Measurements from ENCODE around the gene CELF4. TPM values are rescaled to one million over a fixed set of nuclear protein-coding genes. Genes with fewer than 3 reads are reported as not detected.

The CELF4 gene
- total and polyA plus RNA-seq, 2 of the 4 experiments (the other 2 are of a cell fraction) = not detected

DNA sequence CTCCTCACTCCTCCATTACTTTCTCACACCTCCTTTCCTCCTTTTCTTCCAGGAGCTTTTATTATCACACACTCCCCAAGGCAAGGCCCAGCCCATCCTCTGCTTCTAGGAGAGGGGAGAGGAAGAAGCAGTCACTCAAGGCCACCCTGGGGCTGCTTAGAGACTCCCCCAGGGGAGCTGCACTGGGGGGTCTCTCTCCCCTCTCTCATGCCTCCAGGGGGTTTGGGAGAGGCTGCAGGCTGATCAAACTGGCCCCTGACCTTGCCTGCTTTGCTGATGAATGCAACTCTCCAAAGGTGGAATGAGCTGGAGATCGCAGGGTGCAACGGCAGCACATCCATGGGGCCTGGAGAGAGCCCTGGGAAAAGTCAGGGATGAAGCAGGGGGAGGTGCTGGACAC is 216.9 kb downstream of the CELF4 start:
- no peak overlapping the region for H2AK9ac ChIP-seq (replicated peaks; ENCODE audit: low read depth, low read length, poor library complexity)
- no peak overlapping the region for H2AK5ac ChIP-seq (ENCODE audit: low read depth, low read length)
- CTCF ChIA-PET = no interaction called here
- dilution Hi-C loops (cut with HindIII; ENCODE audit: low sequenced_read_pairs, unreplicated experiment) (no loop called here), intact Hi-C loops (cut with micrococcal nuclease) (no loop called here), in situ Hi-C loops (cut with MboI; ENCODE audit: low sequenced_read_pairs) (no loop called here)
- no peak overlapping the region for H2BK120ac ChIP-seq (ENCODE audit: low read depth, low read length)
- H4K8ac ChIP-seq (ENCODE audit: low read depth in 2 of 2, low read length in 2 of 2) = no peak overlapping the region
- no peak overlapping the region for H4K91ac ChIP-seq (ENCODE audit: insufficient read depth, low read depth, low read length)
- H3K4me3 ChIP-seq (ENCODE audit: insufficient read depth, low read depth, low read length) = no peak overlapping the region
- ATAC-seq (ENCODE audit: low read depth) (no peak), DNase-seq (no peak)
- BruUV-seq (replicated peaks) = no TSS peak
- no peaks in the 10 kb centered on the region for H3K36me3 ChIP-seq (ENCODE audit: control insufficient read depth, insufficient read depth, low read length)
- no peak overlapping the region for H3K18ac ChIP-seq (ENCODE audit: low read depth, low read length)
- H4K5ac ChIP-seq (ENCODE audit: low read depth, low read length) = no peak overlapping the region
- no peaks in the 10 kb centered on the region for H3K9me1 ChIP-seq (ENCODE audit: insufficient read depth, low read length)
- no peak overlapping the region for H2AFZ ChIP-seq (replicated peaks; ENCODE audit: low read length, poor library complexity)
- no peak overlapping the region for H2BK15ac ChIP-seq (ENCODE audit: low read depth, low read length)
- no peak overlapping the region for H3K23ac ChIP-seq (ENCODE audit: low read depth, low read length)
- no peak overlapping the region for H3K27ac ChIP-seq (ENCODE audit: insufficient read depth, low read length)
- WGBS, 2 experiments (ENCODE audit: extremely low coverage in 2 of 2, insufficient read length in 1 of 2) = 30% methylated on average over 2 of the region's 2 CpGs; no CpG with 5 or more reads in 1 of the 2 experiments
- no peak overlapping the region for H2BK5ac ChIP-seq (ENCODE audit: low read depth, low read length, poor library complexity, severe bottlenecking)
- H3K14ac ChIP-seq (replicated peaks; ENCODE audit: low read depth, low read length) = no peak overlapping the region
- no peak overlapping the region for H2BK20ac ChIP-seq (ENCODE audit: low read depth, low read length)
- peaks cover 30% of the 10 kb centered on the region for H3K27me3 ChIP-seq (ENCODE audit: control insufficient read depth, insufficient read depth, low read length)
- H3K9me3 ChIP-seq (ENCODE audit: control insufficient read depth, insufficient read depth, low read length) = no peaks in the 10 kb centered on the region
- H3K56ac ChIP-seq (ENCODE audit: extremely low read depth, insufficient read depth, low read length) = no peak overlapping the region
- TF ChIP-seq MAFK (IDR thresholded peaks at IDR 0.05; ENCODE audit: low read depth, low read length) = no peak
- no peak for TF ChIP-seq NFE2L2 (IDR thresholded peaks at IDR 0.05; ENCODE audit: low read depth, low read length)
- no peak overlapping the region for H3K4ac ChIP-seq (ENCODE audit: low read depth, low read length)
- no peaks in the 10 kb centered on the region for H3K79me1 ChIP-seq (ENCODE audit: low read depth in 1 of 2, low read length in 2 of 2)
- no peak overlapping the region for H3K4me2 ChIP-seq (ENCODE audit: low read depth, low read length)
- POLR2A ChIA-PET (ENCODE audit: unreplicated experiment) = no interaction called here
- no peaks in the 10 kb centered on the region for H4K20me1 ChIP-seq (ENCODE audit: insufficient read depth, low read length)
- no peak overlapping the region for H3K9ac ChIP-seq (ENCODE audit: low read depth, low read length)
- no peaks in the 10 kb centered on the region for H3K4me1 ChIP-seq (ENCODE audit: control insufficient read depth, insufficient read depth, low read length)
